GM18520 (cell line): ENCODE data around the gene ZNF124.
"Not testable (repeated sequence)": the region's sequence is repeated elsewhere in the genome, so short reads cannot be mapped to it uniquely, and the experiment has no call there.

Experiments
- ATAC-seq: cut with Tn5 transposase; IDR thresholded peaks from one replicate; pipeline ENCODE4 v1.9.1; 2021; ENCODE audit not compliant: unreplicated experiment

Gene ZNF124

GRCh38 chr1:247171875-247172563 is at the start of gene ZNF124:
Gene ZNF124, minus strand, starts transcription at chr1:247172020. Its CDS starts 143 bp downstream, at chr1:247171877.
- peak; percentile 96 for ATAC-seq

- not testable (repeated sequence) for ATAC-seq
These were observed 48.5 kb upstream of the ZNF124 start for GRCh38 chr1:247220280-247220679.

- no peak for ATAC-seq
These were observed 46.4 kb upstream of the ZNF124 start for GRCh38 chr1:247218121-247218651.

- no peak for ATAC-seq
These were observed 44.4 kb upstream of the ZNF124 start for GRCh38 chr1:247216261-247216660.

- ATAC-seq = no peak
These were observed 41.1 kb upstream of the ZNF124 start for GRCh38 chr1:247212627-247213617.

- ATAC-seq = peak; percentile 61
These were observed 40.2 kb upstream of the ZNF124 start for GRCh38 chr1:247212012-247212411.

GRCh38 chr1:247211339-247211738 is 39.5 kb upstream of the ZNF124 start:
- no peak for ATAC-seq

GRCh38 chr1:247210376-247211117 is 38.7 kb upstream of the ZNF124 start:
- peak; percentile 73 for ATAC-seq

GRCh38 chr1:247210062-247210375 is 38.2 kb upstream of the ZNF124 start:
- no peak for ATAC-seq

GRCh38 chr1:247209396-247209795 is 37.6 kb upstream of the ZNF124 start:
- ATAC-seq = no peak

- no peak for ATAC-seq
These were observed 32.4 kb upstream of the ZNF124 start for GRCh38 chr1:247204177-247204647.

- no peak for ATAC-seq
These were observed 27.0 kb upstream of the ZNF124 start for GRCh38 chr1:247198781-247199180.

GRCh38 chr1:247193958-247194357 is 22.1 kb upstream of the ZNF124 start:
- no peak for ATAC-seq

GRCh38 chr1:247189981-247190798 is 18.4 kb upstream of the ZNF124 start:
- ATAC-seq = no peak

GRCh38 chr1:247185667-247186066 is 13.8 kb upstream of the ZNF124 start:
- no peak for ATAC-seq

- ATAC-seq = no peak
These were observed 12.4 kb upstream of the ZNF124 start for GRCh38 chr1:247184254-247184653.

- no peak for ATAC-seq
These were observed 11.2 kb upstream of the ZNF124 start for GRCh38 chr1:247182994-247183393.

GRCh38 chr1:247180581-247180980 is 8.8 kb upstream of the ZNF124 start:
- ATAC-seq = no peak

GRCh38 chr1:247177755-247178154 is 5.9 kb upstream of the ZNF124 start:
- no peak for ATAC-seq

GRCh38 chr1:247175458-247175857 is 3.6 kb upstream of the ZNF124 start:
- no peak for ATAC-seq
